Body of pancreas (tissue), 4 donors: ENCODE measurements around the gene IMMT. TPM values are rescaled to one million over a fixed set of nuclear protein-coding genes. Genes with fewer than 3 reads are reported as not detected.

Source experiments
- ATAC-seq: fragments of 150-250 bp; one replicate; pipeline ENCODE4 v1.9.1; 2016
- DNase-seq, 4 donors: peaks; one replicate each; pipeline ENCODE4 v3.0.0-alpha.2; 2019
- H3K27ac ChIP-seq, 4 donors: fragments of 200-600 bp; sonication (generic); 1 replicate in 3 of 4; 2 replicates in 1 of 4; pipeline versions ENCODE4 v1.5.1 to v1.6.1; 2016 to 2019; ENCODE audit warnings: mild to moderate bottlenecking in 1 of 4, mixed read lengths in 1 of 4, moderate library complexity in 1 of 4
- H3K27me3 ChIP-seq, 2 donors: fragments of 200-600 bp; sonication (generic); one replicate each; pipeline ENCODE4 v1.6.0; 2016; ENCODE audit warnings: mild to moderate bottlenecking in 1 of 2
- H3K36me3 ChIP-seq, 2 donors: fragments of 200-600 bp; sonication (generic); replicated peaks in 1 of 2; 2 replicates each; pipeline ENCODE4 v1.5.1; 2016; ENCODE audit warnings: low read depth in 2 of 2; ENCODE audit not compliant: insufficient read depth in 1 of 2
- H3K4me1 ChIP-seq: fragments of 200-600 bp; sonication (generic); one replicate; pipeline ENCODE4 v1.6.0; 2016
- H3K4me3 ChIP-seq, 2 donors: fragments of 200-600 bp; sonication (generic); 1 replicate in 1 of 2; 2 replicates in 1 of 2; pipeline ENCODE4 v1.5.1; 2016 to 2019
- H3K9me3 ChIP-seq, 3 donors: fragments of 200-600 bp; sonication (generic); 1 replicate in 2 of 3; 2 replicates in 1 of 3; pipeline ENCODE4 v1.5.1; 2016
- CTCF ChIP-seq, 7 experiments: fragments of 450-650 bp in 4 of 7; fragments of 200-600 bp in 3 of 7; sonication (generic) in 3 of 7; IDR thresholded peaks; one replicate each; pipeline ENCODE4 v1.5.1; 2016 to 2019; ENCODE audit warnings: antibody characterized with exemption in 7 of 7
- POLR2A ChIP-seq, 3 donors: fragments of 450-650 bp; IDR thresholded peaks; one replicate each; pipeline ENCODE4 v1.6.1; 2016; ENCODE audit warnings: antibody characterized with exemption in 3 of 3, mild to moderate bottlenecking in 2 of 3
- WGBS, 2 donors: methylation state at CpG; one replicate each; pipeline ENCODE4 v1.1.5; 2017; 5-methylcytosine and 5-hydroxymethylcytosine counted together
- intact Hi-C: fragments of 100-400 bp; cut with DNase I; formaldehyde crosslinking; loops from one replicate; pipeline ENCODE4 v1.15.1; 2023
- total RNA-seq, 2 donors: library from RNA; depleted of rRNA; stranded (reverse); fragments of >200 nt; gene quantifications; one replicate each; pipeline ENCODE4 v1.1.0, GENCODE V29; 2016

The IMMT gene
- total RNA-seq, 2 donors from 2014 or later: 37.1 to 46.1 TPM

- no peaks in the 10 kb centered on the region for H3K27me3 ChIP-seq
- no peak overlapping the region for H3K4me3 ChIP-seq
- ATAC-seq: no peak
- WGBS, 2 donors: 79 to 87% methylated on average over 11 to 12 of the region's 12 CpGs
- H3K4me1 ChIP-seq: no peaks in the 10 kb centered on the region
- no peak for DNase-seq
- intact Hi-C loops: no loop called here
- H3K9me3 ChIP-seq: no peaks in the 10 kb centered on the region
- TF ChIP-seq POLR2A (IDR thresholded peaks at IDR 0.05) (no peak), CTCF (IDR thresholded peaks at IDR 0.05) (no peak)
- H3K27ac ChIP-seq: no peak overlapping the region
- no peaks in the 10 kb centered on the region for H3K36me3 ChIP-seq
Measured at GRCh38 chr2:86235196-86235980, 40.1 kb upstream of the IMMT start.

GRCh38 chr2:86234563-86235131, 39.4 kb upstream of the IMMT start:
- H3K27ac ChIP-seq: no peak overlapping the region
- intact Hi-C loops: no loop called here

GRCh38 chr2:86233436-86233835, 38.2 kb upstream of the IMMT start:
- WGBS, 2 donors: 60 to 66% methylated on average over 4 of the region's 4 CpGs
- H3K4me3 ChIP-seq: no peak overlapping the region
- ATAC-seq (no peak), DNase-seq (no peak)
- no peak overlapping the region for H3K27ac ChIP-seq
- no peaks in the 10 kb centered on the region for H3K4me1 ChIP-seq
- H3K36me3 ChIP-seq: no peaks in the 10 kb centered on the region
- no peaks in the 10 kb centered on the region for H3K9me3 ChIP-seq
- no peaks in the 10 kb centered on the region for H3K27me3 ChIP-seq
- intact Hi-C loops: no loop called here
- TF ChIP-seq POLR2A (IDR thresholded peaks at IDR 0.05) (no peak), CTCF (IDR thresholded peaks at IDR 0.05) (no peak)

More at GRCh38 chr2:86234563-86235131, 39.4 kb upstream of the IMMT start:
- H3K27me3 ChIP-seq: no peaks in the 10 kb centered on the region
- no peak overlapping the region for H3K4me3 ChIP-seq
- 60 to 64% methylated on average over 3 of the region's 3 CpGs for WGBS, 2 donors
- H3K36me3 ChIP-seq: no peaks in the 10 kb centered on the region
- DNase-seq (no peak), ATAC-seq (no peak)
- no peaks in the 10 kb centered on the region for H3K4me1 ChIP-seq
- no peaks in the 10 kb centered on the region for H3K9me3 ChIP-seq
- TF ChIP-seq POLR2A (IDR thresholded peaks at IDR 0.05): no peak
- no peak for TF ChIP-seq CTCF (IDR thresholded peaks at IDR 0.05)

GRCh38 chr2:86232910-86233309, 37.6 kb upstream of the IMMT start:
- ATAC-seq (no peak), DNase-seq (no peak)
- no peaks in the 10 kb centered on the region for H3K9me3 ChIP-seq
- H3K4me3 ChIP-seq: no peak overlapping the region
- no peaks in the 10 kb centered on the region for H3K27me3 ChIP-seq
- intact Hi-C loops: no loop called here
- H3K27ac ChIP-seq: no peak overlapping the region
- TF ChIP-seq CTCF (IDR thresholded peaks at IDR 0.05): no peak
- TF ChIP-seq POLR2A (IDR thresholded peaks at IDR 0.05): no peak
- H3K4me1 ChIP-seq: no peaks in the 10 kb centered on the region
- WGBS, 2 donors: 87 to 94% methylated on average over 6 of the region's 6 CpGs
- no peaks in the 10 kb centered on the region for H3K36me3 ChIP-seq
